ENCODE data around the gene DOC2A.
"Not testable (repeated sequence)": the region's sequence is repeated elsewhere in the genome, so short reads cannot be mapped to it uniquely, and the experiment has no call there.

Gene DOC2A

DNA sequence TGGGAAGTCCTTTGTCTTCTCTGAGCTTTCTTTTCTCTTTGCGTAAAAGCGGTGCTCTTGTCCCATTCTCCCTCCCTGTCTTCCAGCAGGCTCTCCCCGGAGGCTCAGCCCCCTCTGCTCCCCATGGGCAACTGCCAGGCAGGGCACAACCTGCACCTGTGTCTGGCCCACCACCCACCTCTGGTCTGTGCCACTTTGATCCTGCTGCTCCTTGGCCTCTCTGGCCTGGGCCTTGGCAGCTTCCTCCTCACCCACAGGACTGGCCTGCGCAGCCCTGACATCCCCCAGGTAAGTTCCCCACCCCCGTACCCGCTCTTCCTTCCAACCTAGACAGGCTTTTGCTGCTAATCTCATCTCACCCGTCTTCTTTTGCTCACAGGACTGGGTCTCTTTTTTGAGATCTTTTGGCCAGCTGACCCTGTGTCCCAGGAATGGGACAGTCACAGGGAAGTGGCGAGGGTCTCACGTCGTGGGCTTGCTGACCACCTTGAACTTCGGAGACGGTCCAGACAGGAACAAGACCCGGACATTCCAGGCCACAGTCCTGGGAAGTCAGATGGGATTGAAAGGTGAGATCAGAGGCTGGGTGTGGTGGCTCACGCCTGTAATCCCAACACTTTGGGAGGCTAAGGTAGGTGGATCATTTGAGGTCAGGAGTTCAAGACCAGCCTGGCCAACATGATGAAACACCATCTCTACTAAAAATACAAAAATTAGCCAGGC, 47.6 kb downstream of the DOC2A start:
- DNase-seq: no peak

DNA sequence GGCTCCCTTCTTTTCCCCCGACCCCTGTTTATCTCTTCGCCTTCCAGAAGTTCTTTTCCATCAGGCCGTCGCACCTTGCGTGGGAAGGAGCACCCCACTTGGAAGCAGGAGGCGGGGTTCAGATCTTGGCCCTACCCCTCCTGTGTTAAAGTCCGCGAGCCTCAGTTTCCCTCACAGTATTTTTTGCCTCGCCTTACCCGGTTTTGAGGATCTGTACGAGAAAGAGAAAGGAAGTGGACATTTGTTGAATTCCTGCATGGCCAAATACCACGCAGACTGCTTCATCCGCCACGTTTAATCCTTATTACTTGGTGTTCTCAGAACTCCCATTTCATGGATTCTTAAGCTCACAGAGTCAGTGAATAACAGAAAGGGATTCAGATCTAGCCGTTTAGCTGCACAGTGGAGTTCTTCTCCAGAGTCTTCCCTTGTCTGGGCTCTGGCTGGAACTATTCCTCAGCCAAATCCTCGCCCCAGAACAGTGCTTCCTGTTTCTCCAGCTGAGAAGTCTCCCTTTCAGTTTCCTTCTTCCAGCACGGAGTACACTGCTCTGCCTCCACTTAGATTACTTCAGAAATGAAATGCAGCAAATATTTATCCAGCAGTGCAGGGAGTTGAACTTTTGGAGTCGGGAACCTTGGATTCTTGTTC, 48.4 kb downstream of the DOC2A start:
- DNase-seq: no peak

- peak; percentile 91 for DNase-seq
These were observed 49.1 kb downstream of the DOC2A start, which contains the start of gene TMEM219 for GRCh38 chr16:29961479-29962343. Gene TMEM219, plus strand, starts transcription at chr16:29962079. Its CDS starts 1,065 bp downstream, at chr16:29963144.

- DNase-seq: no peak
These were observed 49.7 kb downstream of the DOC2A start for GRCh38 chr16:29961127-29961478.

DNA sequence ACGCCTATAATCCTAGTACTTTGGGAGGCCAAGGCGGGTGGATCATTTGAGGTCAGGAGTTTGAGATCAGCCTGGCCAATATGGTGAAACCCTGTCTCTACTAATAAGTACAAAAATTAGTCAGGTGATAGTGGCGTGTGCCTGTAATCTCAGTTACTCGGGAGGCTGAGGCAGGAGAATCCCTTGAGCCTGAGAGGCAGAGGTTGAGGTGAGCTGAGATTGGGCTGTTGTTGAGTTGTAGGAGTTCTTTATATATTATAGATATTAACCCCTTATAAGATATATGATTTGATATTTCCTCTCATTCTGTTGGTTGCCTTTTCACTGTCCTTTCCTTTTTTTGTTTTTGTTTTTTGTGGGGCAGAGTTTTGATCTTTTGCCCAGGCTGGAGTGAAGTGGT, 51.0 kb downstream of the DOC2A start:
- DNase-seq: not testable (repeated sequence)

GRCh38 chr16:29959293-29959692, 51.5 kb downstream of the DOC2A start:
- no peak for DNase-seq

DNA sequence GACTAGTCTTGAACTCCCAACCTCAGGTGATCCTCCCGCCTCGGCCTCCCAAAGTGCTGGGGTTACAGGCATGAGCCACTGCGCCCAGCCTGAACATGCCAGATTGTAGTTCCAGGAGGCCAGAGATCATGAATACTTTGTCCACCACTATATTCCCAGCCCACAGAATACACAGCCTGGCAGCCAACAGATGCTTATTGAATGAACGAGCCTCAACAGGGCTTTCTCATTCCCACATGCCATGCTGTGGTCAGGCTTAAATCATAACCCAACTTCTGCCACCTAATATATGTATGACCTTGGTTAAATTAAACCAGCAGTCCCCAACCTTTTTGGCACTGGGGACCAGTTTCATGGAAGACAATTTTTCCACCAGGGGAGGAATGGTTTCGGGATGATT, 52.1 kb downstream of the DOC2A start:
- DNase-seq: no peak
